GM21786 (cell line): ENCODE data around the gene SLBP.
"Not testable (repeated sequence)": the region's sequence is repeated elsewhere in the genome, so short reads cannot be mapped to it uniquely, and the experiment has no call there.

Experiments used
- ATAC-seq: cut with Tn5 transposase; IDR thresholded peaks from one replicate; pipeline ENCODE4 v1.9.1; 2021; ENCODE audit not compliant: unreplicated experiment

Gene SLBP

GRCh38 chr4:1713003-1713851 lies 1.1 kb upstream of the SLBP start:
- ATAC-seq: peak; percentile 17

GRCh38 chr4:1711571-1712215 lies 426 bp downstream of the SLBP start:
- ATAC-seq: no peak

- ATAC-seq: no peak
Observed at GRCh38 chr4:1711055-1711570, 1.0 kb downstream of the SLBP start.

GRCh38 chr4:1708581-1708980 lies 3.5 kb downstream of the SLBP start:
- no peak for ATAC-seq

GRCh38 chr4:1706358-1706757 lies 5.8 kb downstream of the SLBP start:
- no peak for ATAC-seq

- ATAC-seq: no peak
Observed at GRCh38 chr4:1705732-1706131, 6.4 kb downstream of the SLBP start.

- ATAC-seq: no peak
Observed at GRCh38 chr4:1703867-1704266, 8.3 kb downstream of the SLBP start.

- ATAC-seq: not testable (repeated sequence)
Observed at GRCh38 chr4:1701671-1702070, 10.4 kb downstream of the SLBP start.

GRCh38 chr4:1695913-1696312 lies 16.2 kb downstream of the SLBP start:
- no peak for ATAC-seq

- ATAC-seq: peak; percentile 55
Observed at GRCh38 chr4:1693131-1693896, 18.8 kb downstream of the SLBP start.

- ATAC-seq: no peak
Observed at GRCh38 chr4:1691737-1692373, 20.3 kb downstream of the SLBP start.

- ATAC-seq: no peak
Observed at GRCh38 chr4:1690698-1691097, 21.4 kb downstream of the SLBP start.

GRCh38 chr4:1686440-1687036 lies 25.6 kb downstream of the SLBP start:
- ATAC-seq: no peak

- no peak for ATAC-seq
Observed at GRCh38 chr4:1685235-1686150, 26.6 kb downstream of the SLBP start.

GRCh38 chr4:1684506-1685234 lies 27.4 kb downstream of the SLBP start:
- no peak for ATAC-seq

GRCh38 chr4:1683736-1684505 lies 28.2 kb downstream of the SLBP start, which contains the start of gene FAM53A:
Gene FAM53A (minus strand): TSS chr4:1684313. CDS start chr4:1668741, 15,572 bp downstream.
- peak; percentile 88 for ATAC-seq

- ATAC-seq: no peak
Observed at GRCh38 chr4:1683261-1683735, 28.8 kb downstream of the SLBP start.

- no peak for ATAC-seq
Observed at GRCh38 chr4:1682860-1683259, 29.3 kb downstream of the SLBP start.
